Ishikawa (cell line): ENCODE results near the gene ZBTB22.

Source experiments
- CEBPB ChIP-seq: IDR thresholded peaks from 2 replicates; pipeline ENCODE4 v1.6.1; 2012
- CREB1 ChIP-seq: IDR thresholded peaks from 2 replicates; pipeline ENCODE4 v1.6.1; 2012; ENCODE audit warnings: low read depth
- EGR1 ChIP-seq: IDR thresholded peaks from 2 replicates; pipeline ENCODE4 v1.6.1; 2012
- EP300 ChIP-seq: IDR thresholded peaks from 2 replicates; pipeline ENCODE4 v1.6.1; 2012; ENCODE audit warnings: borderline replicate concordance
- FOXM1 ChIP-seq: IDR thresholded peaks from 2 replicates; pipeline ENCODE4 v1.6.1; 2012; ENCODE audit warnings: low read depth, borderline replicate concordance
- NFIC ChIP-seq: IDR thresholded peaks from 2 replicates; pipeline ENCODE4 v1.6.1; 2012
- RAD21 ChIP-seq: IDR thresholded peaks from 2 replicates; pipeline ENCODE4 v1.6.1; 2012; ENCODE audit warnings: low read depth
- TAF1 ChIP-seq: IDR thresholded peaks from 2 replicates; pipeline ENCODE4 v1.6.1; 2012; ENCODE audit warnings: low read depth, mild to moderate bottlenecking
- TCF12 ChIP-seq: IDR thresholded peaks from 2 replicates; pipeline ENCODE4 v1.6.1; 2012; ENCODE audit warnings: low read depth
- TEAD4 ChIP-seq: IDR thresholded peaks from 2 replicates; pipeline ENCODE4 v1.6.1; 2012
- YY1 ChIP-seq: IDR thresholded peaks from 2 replicates; pipeline ENCODE4 v1.6.1; 2012; ENCODE audit warnings: low read depth
- ZBTB7A ChIP-seq: IDR thresholded peaks from 2 replicates; pipeline ENCODE4 v1.6.1; 2012; ENCODE audit warnings: low read depth
- TF ChIP-seq, protein P1 (sequence below): IDR thresholded peaks from 2 replicates; pipeline ENCODE4 v1.6.1; 2012; ENCODE audit warnings: low read depth, mild to moderate bottlenecking
- TF ChIP-seq, protein P2 (sequence below): IDR thresholded peaks from 2 replicates; pipeline ENCODE4 v1.6.1; 2012
- TF ChIP-seq, protein P3 (sequence below): IDR thresholded peaks from 2 replicates; pipeline ENCODE4 v1.6.1; 2012

The ZBTB22 gene

DNA sequence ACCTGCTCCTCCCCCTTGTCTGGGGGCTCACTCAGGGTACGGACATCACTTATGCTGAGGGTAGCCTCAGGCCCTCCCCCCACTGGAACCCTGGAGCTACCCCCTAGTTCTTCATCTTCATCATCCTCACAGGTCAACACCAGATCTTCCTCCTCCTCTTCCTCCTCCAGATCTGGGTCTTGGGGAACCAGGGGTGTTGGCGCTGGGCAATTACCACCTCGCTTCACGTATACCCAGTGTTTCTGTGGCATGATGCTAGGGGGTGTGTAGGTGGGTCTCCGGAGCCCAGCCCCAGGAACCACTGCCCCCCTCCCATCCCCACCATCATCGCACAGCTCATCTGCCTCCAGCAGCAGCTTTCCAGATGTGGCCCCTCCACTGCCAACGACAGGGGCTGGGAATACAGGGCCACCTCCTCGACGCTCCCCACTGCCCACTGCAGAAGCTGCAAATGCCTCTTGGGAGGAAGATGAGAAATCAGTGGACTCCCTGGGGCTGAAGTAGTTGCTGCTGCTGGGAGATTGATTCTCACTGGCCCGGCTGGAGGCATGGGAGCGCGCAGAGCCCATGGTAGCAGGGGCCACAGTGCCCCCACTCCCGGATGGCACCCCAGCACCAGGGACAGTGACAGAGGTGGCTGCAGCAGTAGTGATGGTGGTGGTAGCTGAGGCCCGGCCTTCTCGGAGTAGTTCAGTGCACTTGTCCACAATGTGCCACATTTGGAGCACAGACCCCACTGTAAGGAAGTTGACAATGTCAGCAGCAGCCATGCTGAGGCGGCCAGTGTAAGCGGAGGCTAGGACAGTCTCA is 1.5 kb downstream of the ZBTB22 start:
- TF ChIP-seq, protein P1, sequence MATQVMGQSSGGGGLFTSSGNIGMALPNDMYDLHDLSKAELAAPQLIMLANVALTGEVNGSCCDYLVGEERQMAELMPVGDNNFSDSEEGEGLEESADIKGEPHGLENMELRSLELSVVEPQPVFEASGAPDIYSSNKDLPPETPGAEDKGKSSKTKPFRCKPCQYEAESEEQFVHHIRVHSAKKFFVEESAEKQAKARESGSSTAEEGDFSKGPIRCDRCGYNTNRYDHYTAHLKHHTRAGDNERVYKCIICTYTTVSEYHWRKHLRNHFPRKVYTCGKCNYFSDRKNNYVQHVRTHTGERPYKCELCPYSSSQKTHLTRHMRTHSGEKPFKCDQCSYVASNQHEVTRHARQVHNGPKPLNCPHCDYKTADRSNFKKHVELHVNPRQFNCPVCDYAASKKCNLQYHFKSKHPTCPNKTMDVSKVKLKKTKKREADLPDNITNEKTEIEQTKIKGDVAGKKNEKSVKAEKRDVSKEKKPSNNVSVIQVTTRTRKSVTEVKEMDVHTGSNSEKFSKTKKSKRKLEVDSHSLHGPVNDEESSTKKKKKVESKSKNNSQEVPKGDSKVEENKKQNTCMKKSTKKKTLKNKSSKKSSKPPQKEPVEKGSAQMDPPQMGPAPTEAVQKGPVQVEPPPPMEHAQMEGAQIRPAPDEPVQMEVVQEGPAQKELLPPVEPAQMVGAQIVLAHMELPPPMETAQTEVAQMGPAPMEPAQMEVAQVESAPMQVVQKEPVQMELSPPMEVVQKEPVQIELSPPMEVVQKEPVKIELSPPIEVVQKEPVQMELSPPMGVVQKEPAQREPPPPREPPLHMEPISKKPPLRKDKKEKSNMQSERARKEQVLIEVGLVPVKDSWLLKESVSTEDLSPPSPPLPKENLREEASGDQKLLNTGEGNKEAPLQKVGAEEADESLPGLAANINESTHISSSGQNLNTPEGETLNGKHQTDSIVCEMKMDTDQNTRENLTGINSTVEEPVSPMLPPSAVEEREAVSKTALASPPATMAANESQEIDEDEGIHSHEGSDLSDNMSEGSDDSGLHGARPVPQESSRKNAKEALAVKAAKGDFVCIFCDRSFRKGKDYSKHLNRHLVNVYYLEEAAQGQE = peak; percentile 48; the same call in 1 of the 2 replicates
- TF ChIP-seq RAD21 = no peak
- TF ChIP-seq FOXM1 = no peak

DNA sequence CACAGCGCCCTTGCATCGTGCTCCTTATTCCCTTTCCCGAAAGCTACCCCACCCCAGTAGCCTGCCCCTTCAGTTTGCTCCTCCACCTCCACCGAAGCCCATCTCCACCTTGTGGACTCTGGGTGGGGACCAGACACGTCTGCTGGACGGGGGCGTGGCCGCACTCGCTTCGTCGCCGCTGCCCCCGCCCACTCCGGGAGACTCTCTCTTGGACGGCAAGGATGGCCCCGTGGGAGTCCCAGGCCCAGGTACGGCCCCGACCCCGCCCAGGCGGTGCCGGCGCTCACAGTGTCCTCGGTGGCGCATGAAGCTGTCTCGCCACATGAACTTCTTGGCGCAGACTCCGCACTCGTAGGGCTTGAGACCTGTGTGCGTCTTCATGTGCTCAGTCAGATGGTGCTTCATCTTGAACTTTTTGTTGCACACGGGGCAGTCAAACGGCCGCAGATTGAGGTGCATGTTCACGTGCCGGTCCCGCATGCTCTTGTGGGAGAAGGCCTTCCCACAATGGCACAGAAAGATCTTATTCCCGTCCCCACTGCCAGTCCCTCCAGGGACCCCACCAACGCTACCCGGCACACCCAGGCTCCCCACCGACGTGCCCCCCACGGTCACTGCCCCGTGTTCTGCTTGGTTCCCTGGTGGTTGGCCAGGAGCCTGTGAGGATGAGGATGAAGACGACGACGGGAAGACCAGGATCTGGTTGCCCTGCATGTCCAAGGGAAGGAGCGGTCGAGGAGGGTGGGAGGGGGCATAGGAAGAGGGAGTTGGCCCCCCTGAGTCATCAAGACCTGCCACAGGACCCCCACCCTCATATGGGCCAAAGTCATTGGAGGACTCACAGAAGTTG is 2.4 kb downstream of the ZBTB22 start:
- TF ChIP-seq, protein P2, sequence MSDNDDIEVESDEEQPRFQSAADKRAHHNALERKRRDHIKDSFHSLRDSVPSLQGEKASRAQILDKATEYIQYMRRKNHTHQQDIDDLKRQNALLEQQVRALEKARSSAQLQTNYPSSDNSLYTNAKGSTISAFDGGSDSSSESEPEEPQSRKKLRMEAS = no peak
- no peak for TF ChIP-seq RAD21
- no peak for TF ChIP-seq YY1
- no peak for TF ChIP-seq ZBTB7A
- no peak for TF ChIP-seq EP300
- no peak for TF ChIP-seq TEAD4
- no peak for TF ChIP-seq TAF1
- TF ChIP-seq NFIC = no peak
- TF ChIP-seq, protein P1 = no peak
- no peak for TF ChIP-seq EGR1
- TF ChIP-seq CREB1 = no peak
- no peak for TF ChIP-seq FOXM1
- no peak for TF ChIP-seq CEBPB
- TF ChIP-seq, protein P3, sequence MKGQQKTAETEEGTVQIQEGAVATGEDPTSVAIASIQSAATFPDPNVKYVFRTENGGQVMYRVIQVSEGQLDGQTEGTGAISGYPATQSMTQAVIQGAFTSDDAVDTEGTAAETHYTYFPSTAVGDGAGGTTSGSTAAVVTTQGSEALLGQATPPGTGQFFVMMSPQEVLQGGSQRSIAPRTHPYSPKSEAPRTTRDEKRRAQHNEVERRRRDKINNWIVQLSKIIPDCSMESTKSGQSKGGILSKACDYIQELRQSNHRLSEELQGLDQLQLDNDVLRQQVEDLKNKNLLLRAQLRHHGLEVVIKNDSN = no peak

DNA sequence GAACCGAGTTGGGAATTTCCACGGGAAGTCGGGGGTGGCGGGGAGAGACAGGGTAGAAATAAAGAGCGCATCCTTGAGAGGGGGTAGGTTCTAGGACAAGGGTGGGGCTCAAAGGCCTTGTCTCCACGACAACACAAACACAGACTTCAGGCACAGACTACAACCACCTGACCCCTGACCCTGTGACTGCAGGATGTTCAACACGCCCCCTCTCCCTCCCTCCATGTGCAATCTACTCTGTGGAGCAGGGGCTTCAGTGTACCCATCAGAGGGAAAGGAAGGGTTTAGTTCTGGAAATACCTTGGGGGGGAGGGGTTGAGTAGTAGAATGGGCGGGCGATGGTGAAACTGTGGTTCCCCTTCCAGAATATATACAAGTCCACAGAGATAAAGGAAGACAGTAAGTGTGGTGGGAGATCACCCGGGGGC is 3.0 kb downstream of the ZBTB22 start:
- TF ChIP-seq EGR1 (no peak), CREB1 (no peak), YY1 (no peak)

DNA sequence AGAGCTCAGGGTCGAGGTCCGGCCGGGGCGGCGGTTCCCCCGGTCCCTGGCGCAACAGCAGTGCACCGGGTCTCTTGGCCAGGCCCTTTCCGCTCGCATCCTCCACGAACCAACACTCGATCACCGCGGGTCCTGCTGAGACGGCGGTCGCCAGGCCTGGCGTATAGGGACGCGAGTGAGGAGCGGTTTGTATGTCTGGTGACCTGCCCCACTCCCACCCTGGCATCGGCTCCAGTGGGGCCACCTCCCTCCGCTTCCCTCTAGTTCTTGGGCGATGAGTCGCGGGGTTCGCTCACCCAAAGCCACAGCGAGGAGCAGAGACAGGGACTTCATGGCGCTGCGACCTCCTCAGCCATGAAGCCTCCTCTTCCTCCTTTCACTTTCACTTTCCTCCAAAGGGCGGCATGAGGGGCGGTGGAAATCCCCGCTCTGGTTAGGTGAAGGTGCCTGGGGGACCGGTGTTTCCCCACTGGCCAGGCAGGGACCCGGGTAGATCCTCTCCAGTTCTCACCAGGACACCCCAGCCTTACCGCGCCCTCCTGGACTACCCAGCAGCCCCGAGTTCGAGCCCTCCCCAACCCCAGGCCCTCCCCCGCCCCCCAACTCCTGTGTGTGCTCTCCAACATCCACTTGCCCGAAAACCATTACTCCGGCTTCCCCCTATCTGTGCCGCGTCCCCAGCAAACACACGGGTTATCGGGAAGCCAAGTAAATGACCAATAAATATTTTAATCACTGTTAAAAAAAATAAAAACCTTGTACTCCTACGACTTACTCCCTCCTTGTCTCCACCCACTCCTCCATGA is 3.6 kb downstream of the ZBTB22 start, which contains the start of gene TAPBP:
TAPBP (minus strand) TSS at position 370 of the 806 bp plus-strand sequence; CDS start at position 333, 37 bp downstream.
- TF ChIP-seq RAD21 (no peak), TAF1 (no peak), FOXM1 (no peak), ZBTB7A (no peak), CREB1 (no peak), CEBPB (no peak), EGR1 (no peak), EP300 (no peak), TEAD4 (no peak), NFIC (no peak), YY1 (no peak), TCF12 (no peak)
- TF ChIP-seq, protein P2 = no peak
- TF ChIP-seq, protein P3 = no peak
- TF ChIP-seq, protein P1 = no peak
